HepG2 (cell line): ENCODE data around the gene TCFL5. TPM values are rescaled to one million over a fixed set of nuclear protein-coding genes. Genes with fewer than 3 reads are reported as not detected.

Source experiments
- HOMEZ ChIP-seq: IDR thresholded peaks from 2 replicates; pipeline ENCODE4 v1.6.1; 2016; ENCODE audit warnings: low read depth
- HOXA3 ChIP-seq: sonication (generic); formaldehyde crosslinking; IDR thresholded peaks from 2 replicates; pipeline ENCODE4 v1.5.0; 2020; ENCODE audit warnings: missing genetic modification reagents
- KDM3A ChIP-seq: IDR thresholded peaks from 2 replicates; pipeline ENCODE4 v1.6.1; 2018; ENCODE audit warnings: low read depth, missing compliant biosample characterization
- KDM6A ChIP-seq: IDR thresholded peaks from 2 replicates; pipeline ENCODE4 v1.6.1; 2016; ENCODE audit warnings: low read depth
- RBFOX2 ChIP-seq: fragments of 200-400 bp; formaldehyde crosslinking; IDR thresholded peaks from 2 replicates; pipeline ENCODE4 v1.6.1; 2017; ENCODE audit warnings: low read depth, mild to moderate bottlenecking, low read length
- SNAPC2 ChIP-seq: sonication (generic); formaldehyde crosslinking; IDR thresholded peaks from 2 replicates; pipeline ENCODE4 v1.8.1; 2022; ENCODE audit warnings: mild to moderate bottlenecking, missing genetic modification reagents
- TMF1 ChIP-seq: sonication (generic); formaldehyde crosslinking; IDR thresholded peaks from 2 replicates; pipeline ENCODE4 v1.8.1; 2022; ENCODE audit warnings: low read depth, missing genetic modification reagents
- ZNF101 ChIP-seq: sonication (generic); formaldehyde crosslinking; IDR thresholded peaks from 2 replicates; pipeline ENCODE4 v1.4.0; 2020; ENCODE audit warnings: mild to moderate bottlenecking, low read depth, missing genetic modification reagents, borderline replicate concordance
- ZNF160 ChIP-seq: sonication (generic); formaldehyde crosslinking; IDR thresholded peaks from 2 replicates; pipeline ENCODE4 v1.8.0; 2022; ENCODE audit warnings: mild to moderate bottlenecking, inconsistent platforms, missing genetic modification reagents
- ZNF432 ChIP-seq: sonication (generic); formaldehyde crosslinking; IDR thresholded peaks from 2 replicates; pipeline ENCODE4 v1.5.0; 2020; ENCODE audit warnings: missing genetic modification reagents, mild to moderate bottlenecking, borderline replicate concordance
- ZNF549 ChIP-seq: sonication (generic); formaldehyde crosslinking; IDR thresholded peaks from 2 replicates; pipeline ENCODE4 v1.5.0; 2020; ENCODE audit warnings: missing genetic modification reagents
- ZNF557 ChIP-seq: sonication (generic); formaldehyde crosslinking; IDR thresholded peaks from 2 replicates; pipeline ENCODE4 v1.4.0; 2020; ENCODE audit warnings: missing genetic modification reagents
- ZNF567 ChIP-seq: sonication (generic); formaldehyde crosslinking; IDR thresholded peaks from 2 replicates; pipeline ENCODE4 v1.8.1; 2023; ENCODE audit warnings: mild to moderate bottlenecking, missing genetic modification reagents, borderline replicate concordance
- polyA plus RNA-seq, 8 experiments: library from polyadenylated mRNA; depleted of rRNA in 3 of 8; stranded (reverse) in 7 of 8; unstranded in 1 of 8; fragments of >200 nt; fragmentation: Illumina TruSeq in 4 of 8; extraction: Trizol in 4 of 8; gene quantifications; 2 replicates each; pipeline versions ENCODE4 v1.2.1 to v1.2.3, GENCODE V29; 2011 to 2016; ENCODE audit warnings: low read depth in 4 of 8, missing spikeins in 1 of 8, mixed read lengths in 1 of 8; ENCODE audit not compliant: insufficient read depth in 1 of 8
- total RNA-seq, 5 experiments: library from RNA; depleted of rRNA; stranded (reverse); fragments of >200 nt; fragmentation: Illumina TruSeq; extraction: Trizol; gene quantifications; 2 replicates each; pipeline ENCODE4 v1.2.3, GENCODE V29; 2016; ENCODE audit warnings: low read depth in 1 of 5
- TF ChIP-seq, protein P1 (sequence below), 2 experiments: fragments of 450-650 bp in 1 of 2; sonication (generic) in 1 of 2; formaldehyde crosslinking in 1 of 2; IDR thresholded peaks; 2 replicates each; pipeline versions ENCODE4 v1.6.1 to v1.8.0; 2016 to 2022; ENCODE audit warnings: antibody characterized with exemption in 1 of 2, mild to moderate bottlenecking in 1 of 2, missing genetic modification reagents in 1 of 2
- TF ChIP-seq, protein P2 (sequence below): sonication (generic); formaldehyde crosslinking; IDR thresholded peaks from 2 replicates; pipeline ENCODE4 v1.8.0; 2022; ENCODE audit warnings: missing genetic modification reagents, low read depth, mild to moderate bottlenecking, borderline replicate concordance
- TF ChIP-seq, protein P3 (sequence below): sonication (generic); formaldehyde crosslinking; IDR thresholded peaks from 2 replicates; pipeline ENCODE4 v1.5.1; 2020; ENCODE audit warnings: missing genetic modification reagents, mild to moderate bottlenecking, borderline replicate concordance

TCFL5 gene
- total and polyA plus RNA-seq, 2 of the 13 experiments (the other 11 are each of a cell fraction or from before 2014, with no cell fraction given), result 14.8 to 20.0 TPM

DNA sequence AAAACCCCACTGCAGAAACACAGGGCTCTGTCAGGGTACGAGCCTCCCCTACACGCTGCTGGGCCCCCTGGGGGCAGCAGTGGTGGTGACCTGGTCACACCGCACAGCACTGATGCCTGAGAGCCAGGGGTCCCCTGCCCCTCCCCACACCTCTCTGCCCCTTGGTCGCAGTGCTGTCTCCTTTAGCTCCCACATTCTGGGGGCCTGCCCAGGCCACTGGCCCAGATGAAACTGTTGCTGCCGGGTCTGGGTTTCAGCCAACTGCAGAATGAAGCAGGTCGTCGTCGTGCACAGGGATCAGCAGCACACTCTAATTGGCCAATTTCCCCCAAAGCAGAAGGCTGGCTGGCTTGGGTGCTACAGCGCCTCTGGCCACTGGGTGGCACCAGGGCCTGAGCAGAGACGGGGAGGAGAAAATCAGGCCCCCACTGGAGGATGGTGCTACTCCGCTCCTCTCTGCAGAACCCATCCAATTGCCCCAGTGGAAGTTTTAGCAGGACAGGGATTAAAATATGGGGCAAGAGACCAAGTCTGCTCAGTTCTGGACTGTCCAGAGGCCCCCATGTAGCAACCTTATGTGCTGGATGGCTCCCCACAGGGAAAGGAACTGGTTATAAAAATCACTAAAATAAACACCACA is 38.5 kb upstream of the TCFL5 start (continued):
- TF ChIP-seq, protein P1, sequence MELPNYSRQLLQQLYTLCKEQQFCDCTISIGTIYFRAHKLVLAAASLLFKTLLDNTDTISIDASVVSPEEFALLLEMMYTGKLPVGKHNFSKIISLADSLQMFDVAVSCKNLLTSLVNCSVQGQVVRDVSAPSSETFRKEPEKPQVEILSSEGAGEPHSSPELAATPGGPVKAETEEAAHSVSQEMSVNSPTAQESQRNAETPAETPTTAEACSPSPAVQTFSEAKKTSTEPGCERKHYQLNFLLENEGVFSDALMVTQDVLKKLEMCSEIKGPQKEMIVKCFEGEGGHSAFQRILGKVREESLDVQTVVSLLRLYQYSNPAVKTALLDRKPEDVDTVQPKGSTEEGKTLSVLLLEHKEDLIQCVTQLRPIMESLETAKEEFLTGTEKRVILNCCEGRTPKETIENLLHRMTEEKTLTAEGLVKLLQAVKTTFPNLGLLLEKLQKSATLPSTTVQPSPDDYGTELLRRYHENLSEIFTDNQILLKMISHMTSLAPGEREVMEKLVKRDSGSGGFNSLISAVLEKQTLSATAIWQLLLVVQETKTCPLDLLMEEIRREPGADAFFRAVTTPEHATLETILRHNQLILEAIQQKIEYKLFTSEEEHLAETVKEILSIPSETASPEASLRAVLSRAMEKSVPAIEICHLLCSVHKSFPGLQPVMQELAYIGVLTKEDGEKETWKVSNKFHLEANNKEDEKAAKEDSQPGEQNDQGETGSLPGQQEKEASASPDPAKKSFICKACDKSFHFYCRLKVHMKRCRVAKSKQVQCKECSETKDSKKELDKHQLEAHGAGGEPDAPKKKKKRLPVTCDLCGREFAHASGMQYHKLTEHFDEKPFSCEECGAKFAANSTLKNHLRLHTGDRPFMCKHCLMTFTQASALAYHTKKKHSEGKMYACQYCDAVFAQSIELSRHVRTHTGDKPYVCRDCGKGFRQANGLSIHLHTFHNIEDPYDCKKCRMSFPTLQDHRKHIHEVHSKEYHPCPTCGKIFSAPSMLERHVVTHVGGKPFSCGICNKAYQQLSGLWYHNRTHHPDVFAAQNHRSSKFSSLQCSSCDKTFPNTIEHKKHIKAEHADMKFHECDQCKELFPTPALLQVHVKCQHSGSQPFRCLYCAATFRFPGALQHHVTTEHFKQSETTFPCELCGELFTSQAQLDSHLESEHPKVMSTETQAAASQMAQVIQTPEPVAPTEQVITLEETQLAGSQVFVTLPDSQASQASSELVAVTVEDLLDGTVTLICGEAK (IDR thresholded peaks at IDR 0.05), result no peak
- TF ChIP-seq, protein P1 (CRISPR knock-in tag; IDR thresholded peaks at IDR 0.05), result peak; percentile 47; the same call in 1 of the 2 replicates
- TF ChIP-seq KDM6A, result no peak
- peak; percentile 98 for TF ChIP-seq ZNF567 (CRISPR knock-in tag)
- peak; percentile 85; the same call in 1 of the 2 replicates for TF ChIP-seq KDM3A (CRISPR knock-in tag)
- TF ChIP-seq ZNF432, result no peak
- peak; percentile 89 for TF ChIP-seq ZNF160
- no peak for TF ChIP-seq RBFOX2
- TF ChIP-seq, protein P2, sequence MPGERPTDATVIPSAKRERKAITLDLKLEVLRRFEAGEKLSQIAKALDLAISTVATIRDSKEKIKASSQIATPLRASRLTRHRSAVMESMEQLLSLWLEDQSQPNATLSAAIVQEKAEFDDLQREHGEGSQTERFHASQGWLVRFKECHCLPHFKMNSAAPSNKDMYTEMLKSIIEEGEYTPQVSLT, result peak; percentile 84; the same call in 1 of the 2 replicates
- peak; percentile 62; the same call in 1 of the 2 replicates for TF ChIP-seq ZNF549 (CRISPR knock-in tag)
- peak; percentile 79 for TF ChIP-seq HOXA3 (CRISPR knock-in tag)
- TF ChIP-seq ZNF557 (CRISPR knock-in tag), result peak; percentile 94
- TF ChIP-seq SNAPC2 (CRISPR knock-in tag), result peak; percentile 17; the same call in 1 of the 2 replicates
- TF ChIP-seq TMF1 (CRISPR knock-in tag), result peak; percentile 29; the same call in 1 of the 2 replicates
- peak; percentile 62; the same call in 1 of the 2 replicates for TF ChIP-seq HOMEZ (CRISPR knock-in tag)
- peak; percentile 90; the same call in 1 of the 2 replicates for TF ChIP-seq ZNF101 (CRISPR knock-in tag)
- TF ChIP-seq, protein P3, sequence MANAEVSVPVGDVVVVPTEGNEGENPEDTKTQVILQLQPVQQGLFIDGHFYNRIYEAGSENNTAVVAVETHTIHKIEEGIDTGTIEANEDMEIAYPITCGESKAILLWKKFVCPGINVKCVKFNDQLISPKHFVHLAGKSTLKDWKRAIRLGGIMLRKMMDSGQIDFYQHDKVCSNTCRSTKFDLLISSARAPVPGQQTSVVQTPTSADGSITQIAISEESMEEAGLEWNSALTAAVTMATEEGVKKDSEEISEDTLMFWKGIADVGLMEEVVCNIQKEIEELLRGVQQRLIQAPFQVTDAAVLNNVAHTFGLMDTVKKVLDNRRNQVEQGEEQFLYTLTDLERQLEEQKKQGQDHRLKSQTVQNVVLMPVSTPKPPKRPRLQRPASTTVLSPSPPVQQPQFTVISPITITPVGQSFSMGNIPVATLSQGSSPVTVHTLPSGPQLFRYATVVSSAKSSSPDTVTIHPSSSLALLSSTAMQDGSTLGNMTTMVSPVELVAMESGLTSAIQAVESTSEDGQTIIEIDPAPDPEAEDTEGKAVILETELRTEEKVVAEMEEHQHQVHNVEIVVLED (CRISPR knock-in tag), result peak; percentile 42; the same call in 1 of the 2 replicates
